GM18951 (cell line): ENCODE results near the gene SCUBE3.

ENCODE experiments used
- POLR2A ChIP-seq: IDR thresholded peaks from 4 replicates; pipeline ENCODE4 v1.6.1; 2011; ENCODE audit warnings: mild to moderate bottlenecking; ENCODE audit not compliant: insufficient read length, insufficient read depth; ENCODE audit errors: extremely low read depth
- in situ Hi-C: fragments of 300-500 bp; cut with MboI; formaldehyde crosslinking; loops from one replicate; pipeline ENCODE4 v1.12.0; 2022; ENCODE audit warnings: low sequenced_read_pairs, mixed read lengths, inconsistent platforms; ENCODE audit not compliant: unreplicated experiment

The SCUBE3 gene

DNA sequence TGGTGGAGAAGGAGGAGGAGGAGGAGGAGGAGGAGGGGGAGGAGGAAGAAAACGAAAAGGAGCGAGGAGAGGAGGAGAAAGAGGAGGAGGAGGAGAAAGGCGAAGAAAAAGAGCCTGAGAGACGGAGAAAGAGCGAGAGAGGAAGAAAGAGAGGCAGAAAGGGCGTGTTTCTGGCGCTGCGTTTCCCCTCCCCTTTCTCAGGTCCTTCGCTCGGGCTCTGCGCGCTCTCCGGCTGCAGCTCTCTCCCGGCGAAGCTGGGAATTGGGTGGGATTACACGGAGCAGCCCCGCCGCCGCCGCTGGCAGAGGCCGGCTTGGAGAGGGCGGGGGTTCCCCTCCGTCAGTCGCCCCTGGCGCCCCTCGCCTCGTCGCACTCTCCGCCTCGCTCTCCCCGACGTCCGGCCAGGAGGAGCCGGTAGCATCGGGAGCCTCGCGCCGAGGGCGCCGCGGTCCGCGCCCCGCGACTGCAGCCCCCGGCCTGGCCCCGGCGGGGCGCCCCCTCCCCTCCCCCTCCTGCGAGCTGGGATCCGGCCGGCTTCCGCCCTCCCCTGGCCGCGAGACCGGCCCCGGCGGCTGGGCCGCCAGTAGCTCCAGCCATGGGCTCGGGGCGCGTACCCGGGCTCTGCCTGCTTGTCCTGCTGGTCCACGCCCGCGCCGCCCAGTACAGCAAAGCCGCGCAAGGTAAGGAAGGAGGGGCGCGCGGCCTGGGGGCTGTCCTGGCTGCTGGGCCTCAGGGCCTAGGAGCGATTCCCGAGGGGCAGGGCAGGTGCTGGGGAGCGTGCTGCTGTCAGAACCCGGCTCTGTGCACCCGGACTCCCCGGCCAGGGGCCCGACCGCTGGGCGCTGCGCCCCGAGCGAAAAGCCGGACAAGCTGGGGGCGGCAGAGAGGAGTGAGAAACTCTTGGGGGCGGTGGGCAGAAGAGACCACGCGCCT lies at the start of gene SCUBE3:
Gene SCUBE3 (plus strand): TSS at position 133 of the 933 bp plus-strand sequence. CDS start 463 bp downstream, at position 596.
- in situ Hi-C loops: no loop called here

DNA sequence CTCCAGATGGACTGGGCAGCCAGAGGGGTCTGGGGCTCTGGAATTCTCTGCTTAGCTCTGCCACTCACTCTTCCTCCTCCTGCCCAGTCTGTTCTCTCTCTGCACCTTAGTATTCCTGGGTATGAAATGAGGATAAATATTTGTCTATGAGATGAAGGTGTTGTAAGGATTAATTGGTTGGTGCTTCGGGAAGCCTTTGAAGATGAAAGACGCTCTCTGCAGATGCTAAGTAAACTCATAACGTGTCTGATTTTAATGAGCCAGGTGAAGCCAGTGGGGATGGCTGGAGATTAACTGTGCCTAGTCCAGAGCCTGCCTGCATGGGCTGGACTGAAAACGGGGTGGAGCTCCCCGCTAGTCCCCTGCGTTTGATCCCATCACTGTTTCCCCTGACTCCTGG lies 49.5 kb upstream of the SCUBE3 start:
- in situ Hi-C loops: no loop called here
- TF ChIP-seq POLR2A: no peak

More for the DNA sequence above, at the start of gene SCUBE3:
- no peak for TF ChIP-seq POLR2A

- no peak for TF ChIP-seq POLR2A
- in situ Hi-C loops: no loop called here
These were observed 48.9 kb upstream of the SCUBE3 start for GRCh38 chr6:35164868-35165267.

DNA sequence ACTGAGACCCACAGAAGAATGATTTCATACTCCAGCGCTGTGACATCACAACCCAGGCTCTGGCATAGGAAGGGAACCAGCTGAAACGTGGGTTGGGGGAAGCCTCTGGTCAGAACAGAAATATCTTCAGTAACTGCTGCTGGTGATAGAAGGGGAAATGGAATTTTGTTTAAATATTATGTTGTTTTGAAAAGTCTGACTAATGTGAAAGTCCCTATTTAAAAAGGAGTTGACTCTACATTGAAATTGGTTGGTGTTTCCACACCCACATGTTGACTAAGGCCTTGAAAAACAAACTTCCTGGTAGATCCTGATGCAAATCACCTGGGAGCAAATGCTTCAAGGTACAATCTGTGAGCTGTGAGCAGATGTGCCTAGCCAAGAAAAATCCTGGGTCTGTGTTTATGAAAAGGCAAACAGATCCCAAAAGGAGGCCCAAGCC lies 48.1 kb upstream of the SCUBE3 start:
- in situ Hi-C loops: no loop called here
- no peak for TF ChIP-seq POLR2A

GRCh38 chr6:35166116-35166515 lies 47.6 kb upstream of the SCUBE3 start:
- in situ Hi-C loops: no loop called here
- TF ChIP-seq POLR2A: no peak

DNA sequence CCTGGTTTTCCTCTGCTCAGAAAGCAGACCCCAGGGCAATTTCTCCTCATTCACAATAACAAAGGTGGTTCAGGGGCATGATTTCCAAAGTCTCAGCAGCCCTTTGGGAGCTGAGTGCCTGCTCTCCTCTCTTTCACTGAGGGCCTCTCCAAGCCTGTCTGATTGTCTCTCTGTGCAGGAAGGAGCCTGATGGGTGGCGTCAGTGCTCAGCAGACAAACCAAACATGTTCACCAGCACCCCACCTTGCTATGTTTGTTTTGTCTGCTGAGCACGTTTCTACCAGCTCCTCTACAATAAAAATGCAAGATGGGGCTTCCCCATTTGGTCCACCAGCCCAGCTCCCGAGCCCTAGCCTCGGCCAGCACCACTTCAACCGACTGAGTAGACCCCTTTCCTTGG lies 47.2 kb upstream of the SCUBE3 start:
- in situ Hi-C loops: no loop called here
- no peak for TF ChIP-seq POLR2A

- TF ChIP-seq POLR2A: no peak
- in situ Hi-C loops: no loop called here
These were observed 46.3 kb upstream of the SCUBE3 start for GRCh38 chr6:35167505-35167904.

DNA sequence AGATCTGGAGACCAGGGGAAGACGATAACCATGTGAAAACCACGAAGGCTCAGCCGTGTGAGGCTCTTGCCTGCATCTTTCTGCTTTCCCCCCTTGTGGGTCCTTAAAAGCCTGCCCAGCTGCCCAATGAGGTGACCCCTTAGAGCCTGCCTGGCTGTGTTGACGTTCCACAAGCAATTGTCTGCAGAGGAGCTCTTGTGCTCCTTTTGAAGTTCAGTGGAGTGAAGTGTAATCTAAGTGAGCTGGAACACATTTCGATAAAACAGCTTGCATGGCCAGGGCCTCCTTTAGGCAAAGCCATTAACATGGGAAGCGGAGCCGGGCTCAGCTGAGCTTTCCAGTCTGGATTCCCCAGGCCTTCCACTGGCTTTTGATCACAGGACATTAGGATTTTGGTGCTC lies 45.3 kb upstream of the SCUBE3 start:
- in situ Hi-C loops: no loop called here
- TF ChIP-seq POLR2A: no peak

DNA sequence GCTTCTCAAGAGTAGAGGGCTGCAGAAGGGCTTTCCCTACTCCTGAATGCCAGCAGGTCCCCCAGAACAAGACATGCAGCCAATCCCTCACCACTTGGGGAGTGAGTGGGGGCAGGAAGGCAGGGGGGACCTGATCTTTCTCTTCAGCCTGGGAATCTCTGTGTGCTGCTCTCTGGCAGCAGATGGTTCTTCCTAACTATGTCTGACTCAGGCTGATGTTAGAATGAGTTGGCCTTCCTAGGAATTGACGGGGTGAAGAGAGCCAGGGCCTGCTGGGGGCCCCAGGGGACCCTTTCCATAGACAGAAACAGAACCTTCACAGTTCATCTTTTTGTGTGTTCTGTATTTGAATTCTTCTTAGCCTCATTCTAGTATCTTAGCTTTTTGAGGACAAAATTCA lies 43.6 kb upstream of the SCUBE3 start:
- no peak for TF ChIP-seq POLR2A
- in situ Hi-C loops: no loop called here

- no peak for TF ChIP-seq POLR2A
- in situ Hi-C loops: no loop called here
These were observed 42.9 kb upstream of the SCUBE3 start for GRCh38 chr6:35170891-35171290.

DNA sequence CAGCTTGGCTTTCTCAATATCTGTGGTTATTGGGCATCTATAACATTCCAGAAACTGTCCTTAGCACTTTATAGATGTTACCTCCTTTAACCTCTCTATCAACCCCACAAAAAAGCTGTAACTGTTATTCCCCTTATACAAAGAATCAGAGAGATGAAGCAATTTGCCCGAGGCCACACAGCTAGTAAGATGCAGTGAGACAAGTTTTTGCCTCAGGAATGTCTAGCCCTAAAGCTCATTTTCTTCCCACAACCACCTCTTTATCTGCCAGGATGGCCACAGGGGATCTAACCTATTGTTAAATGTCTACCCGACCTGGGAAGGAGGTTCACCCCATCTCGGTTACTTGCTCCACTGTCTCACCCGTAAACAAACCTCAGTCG lies 40.7 kb upstream of the SCUBE3 start:
- no peak for TF ChIP-seq POLR2A
- in situ Hi-C loops: no loop called here

DNA sequence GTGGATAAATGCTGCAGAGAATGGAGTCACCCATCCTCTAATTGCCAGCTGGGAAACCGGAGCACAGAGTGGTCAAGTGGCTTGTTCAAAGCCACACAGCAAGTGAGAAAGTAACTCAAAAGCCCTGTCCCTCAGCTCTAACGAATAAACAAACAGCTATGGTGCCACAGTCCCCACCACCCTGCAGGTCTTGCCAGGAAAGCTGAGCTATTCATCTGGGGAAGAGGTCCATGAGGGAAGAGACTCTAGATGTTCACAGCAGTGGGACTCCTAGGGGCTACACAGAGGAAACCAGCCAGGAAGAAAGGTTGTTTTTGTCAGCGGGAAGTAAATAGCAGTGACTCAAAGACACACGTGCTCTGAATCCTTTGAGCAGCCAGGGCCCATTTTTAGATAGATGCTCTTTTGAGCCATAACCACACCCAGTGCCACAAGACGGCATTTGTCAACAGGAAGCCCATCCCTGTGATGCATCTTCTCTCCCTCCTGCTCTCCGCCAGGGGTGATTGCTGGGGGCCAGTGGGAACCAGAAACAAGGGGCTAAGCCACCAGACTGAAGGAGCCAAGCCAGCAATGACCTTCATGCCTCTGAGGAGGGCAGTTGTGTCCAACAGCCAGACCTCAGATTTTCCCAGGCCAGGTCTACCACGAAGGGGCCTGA lies 40.2 kb upstream of the SCUBE3 start:
- no peak for TF ChIP-seq POLR2A
- in situ Hi-C loops: no loop called here

- in situ Hi-C loops: no loop called here
- TF ChIP-seq POLR2A: no peak
These were observed 39.7 kb upstream of the SCUBE3 start for GRCh38 chr6:35174088-35174434.

DNA sequence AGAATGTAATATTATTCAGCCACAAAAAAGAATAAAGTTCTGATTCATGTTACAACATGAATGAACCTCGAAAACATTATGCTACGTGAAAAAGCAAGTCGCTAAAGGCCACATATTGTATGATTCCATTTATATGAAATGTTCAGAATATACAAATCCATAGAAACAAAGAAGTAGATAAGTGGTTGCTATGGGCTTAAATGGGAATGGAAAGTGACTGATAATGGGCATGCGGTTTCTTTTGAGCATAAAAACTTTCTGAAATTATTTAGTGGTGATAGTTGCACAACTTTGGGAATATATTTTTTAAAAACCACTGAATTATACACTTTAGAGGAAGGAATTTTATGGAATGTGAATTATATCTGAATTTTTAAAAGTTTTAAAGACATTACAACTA lies 39.3 kb upstream of the SCUBE3 start:
- no peak for TF ChIP-seq POLR2A
- in situ Hi-C loops: no loop called here
